Measurements from ENCODE around the gene TSLP.

Gene TSLP

GRCh38 chr5:111095982-111096381, 24.5 kb downstream of the TSLP start:
- no peak for DNase-seq (ENCODE audit: low read depth in 3 of 3, low spot score in 1 of 3)

DNA sequence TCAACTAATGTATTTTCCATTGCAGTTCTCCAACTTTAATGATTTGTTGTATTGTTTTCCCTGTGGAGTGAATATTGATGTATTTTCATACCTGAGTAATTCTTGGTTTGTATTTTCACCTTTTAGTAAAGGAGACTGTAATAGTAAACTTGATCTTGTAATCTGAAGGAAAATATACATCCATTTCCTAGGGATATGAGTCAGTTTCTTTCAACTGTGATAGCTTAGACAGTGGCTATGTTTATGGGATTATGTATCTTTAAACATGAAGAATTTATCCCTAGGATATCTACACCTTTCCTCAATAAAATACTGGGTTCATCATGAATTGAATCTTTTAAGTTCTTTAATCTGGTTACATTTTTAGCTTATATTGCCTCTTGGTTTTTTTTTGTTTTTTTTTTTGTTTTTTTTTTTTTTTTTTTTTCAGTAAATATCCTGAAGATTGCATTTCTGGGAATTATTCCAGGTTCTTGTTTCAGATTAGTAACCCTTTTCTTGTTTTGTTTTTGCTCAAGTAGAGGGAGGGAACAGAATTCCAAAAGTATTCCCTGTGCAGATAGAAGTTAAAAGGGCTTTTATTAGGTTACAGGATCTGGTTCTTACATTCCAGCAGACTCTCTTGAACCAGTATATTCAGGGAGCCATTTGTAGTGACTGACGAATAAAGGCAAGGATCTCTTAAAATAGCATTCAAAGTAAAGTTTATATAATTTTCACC, 27.7 kb downstream of the TSLP start:
- DNase-seq (ENCODE audit: low read depth in 3 of 3, low spot score in 1 of 3): no peak

GRCh38 chr5:111106320-111106948, 34.9 kb downstream of the TSLP start:
- no peak for DNase-seq (ENCODE audit: low read depth in 3 of 3, low spot score in 1 of 3)

GRCh38 chr5:111107371-111107770, 35.9 kb downstream of the TSLP start:
- no peak for DNase-seq (ENCODE audit: low read depth in 3 of 3, low spot score in 1 of 3)

GRCh38 chr5:111111956-111112355, 40.4 kb downstream of the TSLP start:
- no peak for DNase-seq (ENCODE audit: low read depth in 3 of 3, low spot score in 1 of 3)

GRCh38 chr5:111113678-111114077, 42.2 kb downstream of the TSLP start:
- DNase-seq (ENCODE audit: low read depth in 3 of 3, low spot score in 1 of 3): no peak

DNA sequence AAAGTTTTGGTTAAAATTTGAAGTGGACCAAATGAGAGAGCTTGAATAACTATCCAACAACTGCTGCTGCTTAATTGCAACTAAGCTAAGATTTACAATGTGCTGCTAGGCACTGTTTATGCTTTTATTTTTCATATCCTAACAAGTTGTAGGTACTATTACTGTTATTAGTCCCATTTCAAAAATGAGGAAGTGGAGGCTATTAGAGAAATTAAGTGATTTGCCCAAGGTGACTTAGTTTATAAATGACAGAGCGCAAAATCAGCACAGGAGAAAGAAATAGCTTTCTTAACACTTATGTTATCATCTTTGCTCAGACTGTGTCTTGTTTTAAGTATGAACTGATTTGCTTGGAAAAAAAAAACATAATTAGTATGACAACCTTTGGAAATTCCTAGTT, 43.7 kb downstream of the TSLP start:
- DNase-seq (ENCODE audit: low read depth in 3 of 3, low spot score in 1 of 3): no peak

DNA sequence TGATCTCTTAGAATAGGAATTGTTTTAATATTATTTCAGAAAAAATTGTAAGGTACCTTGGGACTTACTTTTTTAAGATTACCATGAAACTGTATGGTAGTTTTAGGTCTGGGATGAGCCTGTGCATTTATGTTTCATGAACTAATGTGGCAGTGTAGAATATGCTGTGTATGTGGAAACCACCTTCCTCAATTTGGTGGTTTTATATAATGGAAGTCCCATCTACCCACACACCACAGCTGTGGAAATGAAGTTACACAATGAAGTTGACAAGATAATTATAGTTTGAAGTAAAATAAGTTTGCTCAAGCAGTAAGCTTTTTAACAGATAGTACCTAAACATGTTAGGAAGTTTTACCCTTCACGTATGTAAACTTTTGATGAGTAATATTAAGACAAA, 45.0 kb downstream of the TSLP start:
- no peak for DNase-seq (ENCODE audit: low read depth in 3 of 3, low spot score in 1 of 3)

GRCh38 chr5:111117136-111117535, 45.6 kb downstream of the TSLP start:
- DNase-seq (ENCODE audit: low read depth in 3 of 3, low spot score in 1 of 3): no peak

DNA sequence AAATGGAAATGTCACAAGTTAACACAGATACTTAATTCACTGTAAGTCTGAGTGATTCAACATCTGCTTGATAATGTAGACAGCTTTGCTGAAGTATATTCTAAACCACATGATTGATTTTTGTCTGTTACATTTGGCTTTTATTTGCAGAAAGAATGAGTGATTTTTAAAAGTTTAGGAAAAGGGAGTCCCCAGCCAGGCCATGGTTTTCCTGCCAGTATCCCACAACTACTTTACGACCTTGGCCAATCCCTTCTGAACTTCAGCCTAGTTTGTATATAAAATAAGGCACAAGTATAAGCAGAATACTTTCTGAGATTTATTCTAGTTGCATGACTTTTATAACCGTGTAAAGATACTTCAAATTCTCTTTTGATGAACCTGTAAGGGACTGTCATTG, 47.7 kb downstream of the TSLP start:
- no peak for DNase-seq (ENCODE audit: low read depth in 3 of 3, low spot score in 1 of 3)

DNA sequence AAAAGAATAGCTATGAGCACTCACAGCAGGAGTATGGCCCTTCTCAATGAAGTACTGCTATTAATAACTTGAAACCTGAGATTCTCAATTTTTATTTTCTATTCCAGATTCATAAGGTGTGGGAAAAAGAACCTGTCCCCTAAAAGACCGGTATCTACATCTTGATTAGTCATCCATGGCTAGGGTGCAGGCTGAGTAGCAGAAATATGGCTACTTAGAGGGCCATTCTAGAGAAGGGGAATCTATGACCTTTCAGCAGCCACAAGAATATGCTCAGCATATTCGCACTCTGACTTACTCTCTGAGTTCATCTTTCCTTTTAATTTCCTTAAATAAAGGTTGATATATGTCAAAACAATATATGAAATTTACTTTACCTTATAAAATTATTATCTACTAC, 48.3 kb downstream of the TSLP start:
- DNase-seq (ENCODE audit: low read depth in 3 of 3, low spot score in 1 of 3): no peak

DNA sequence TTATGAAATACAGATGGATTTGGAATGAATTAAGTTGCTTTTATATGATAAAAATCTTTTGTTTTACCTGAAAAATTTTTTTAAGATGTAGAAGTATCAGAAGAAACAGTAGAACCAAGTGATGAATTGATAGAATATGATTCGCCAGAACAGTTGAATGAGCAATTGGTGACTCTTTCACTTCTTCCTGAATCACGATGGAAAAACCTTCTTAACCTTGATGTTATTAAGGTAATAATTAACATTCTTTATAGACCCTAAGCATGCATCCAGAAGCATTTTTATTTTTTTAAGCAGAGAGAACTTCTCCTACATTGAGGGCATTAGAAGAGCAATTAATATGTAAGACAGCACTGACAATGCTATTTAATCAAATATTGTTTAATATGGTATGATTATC, 49.4 kb downstream of the TSLP start:
- DNase-seq (ENCODE audit: low read depth in 3 of 3, low spot score in 1 of 3): no peak

GRCh38 chr5:111121926-111122325, 50.4 kb downstream of the TSLP start:
- DNase-seq (ENCODE audit: low read depth in 3 of 3, low spot score in 1 of 3): no peak

DNA sequence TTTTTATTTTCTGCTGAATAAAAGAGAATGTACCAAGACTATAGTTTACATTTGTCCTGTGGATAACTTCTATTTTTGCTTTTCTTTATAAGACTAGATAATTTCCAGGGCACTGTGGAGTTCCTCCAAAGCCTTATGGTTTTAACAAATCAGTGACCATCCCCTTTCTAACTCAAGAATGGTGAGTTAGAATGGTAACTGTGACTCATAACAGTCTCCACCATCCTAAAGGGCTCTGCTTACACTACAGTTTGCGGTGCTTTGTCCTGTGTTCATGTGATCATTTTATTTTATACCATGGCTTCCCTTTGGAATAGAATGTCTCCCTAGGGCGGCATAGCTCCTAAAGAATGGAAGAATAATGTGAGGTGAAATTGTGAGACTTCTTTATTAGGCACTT, 50.9 kb downstream of the TSLP start:
- DNase-seq (ENCODE audit: low read depth in 3 of 3, low spot score in 1 of 3): no peak

GRCh38 chr5:111124793-111125192, 53.3 kb downstream of the TSLP start:
- no peak for DNase-seq (ENCODE audit: low read depth in 3 of 3, low spot score in 1 of 3)

DNA sequence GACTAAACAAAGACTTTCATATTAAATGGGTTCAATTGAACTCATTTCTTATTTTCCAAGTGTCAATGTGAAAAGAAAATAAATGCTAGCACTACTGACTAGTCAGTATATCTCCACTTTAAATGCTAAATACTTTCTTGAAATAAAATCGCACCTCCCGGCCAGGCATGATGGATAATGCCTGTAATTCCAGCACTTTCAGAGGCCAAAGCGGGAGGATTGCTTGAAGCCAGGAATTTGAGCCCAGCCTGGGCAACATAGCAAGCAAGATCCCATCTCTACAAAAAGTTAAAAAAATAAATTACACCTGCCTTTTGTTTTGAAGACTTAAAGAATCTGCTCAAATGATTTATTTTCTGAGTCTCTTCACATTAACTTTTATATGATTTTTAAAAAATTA, 55.4 kb downstream of the TSLP start:
- no peak for DNase-seq (ENCODE audit: low read depth in 3 of 3, low spot score in 1 of 3)
